HepG2 (cell line): ENCODE measurements around the gene ERF. TPM values are rescaled to one million over a fixed set of nuclear protein-coding genes. Genes with fewer than 3 reads are reported as not detected.

Experiments
- ATAC-seq: fragments of 200-7000 bp; cut with Tn5 transposase; 3 replicates; pipeline ENCODE4 v1.9.1; 2020; ENCODE audit warnings: mild to moderate bottlenecking, moderate library complexity
- BruUV-seq: library from RNA; stranded (reverse); fragments of 400-500 nt; replicated peaks from 2 replicates; lab custom pipeline; 2021; lab: Mats Ljungman, UMichigan
- CTCF ChIA-PET: fragments of 300-600 bp; formaldehyde crosslinking; extraction: SDS; loops from one replicate; lab custom pipeline; 2021; ENCODE audit warnings: low total read pairs, inconsistent platforms, low intra/inter-chr PET ratio; lab: Yijun Ruan, JAX
- POLR2A ChIA-PET: fragments of 350-600 bp; sonication (Branson Sonifier 250); formaldehyde crosslinking; loops from one replicate; lab custom pipeline; 2020; ENCODE audit warnings: antibody characterized with exemption, inconsistent platforms; lab: Yijun Ruan, JAX
- DNase-seq: peaks from one replicate; pipeline ENCODE4 v3.0.0-alpha.2; 2015; ENCODE audit warnings: low spot score
- FAIRE-seq: peaks from 3 replicates; lab custom pipeline; 2011; peaks lifted over from hg19 to GRCh38; lab: Jason Lieb, UNC
- H2AFZ ChIP-seq: one replicate; pipeline ENCODE4 v1.6.1; 2011; ENCODE audit warnings: low read length, inconsistent platforms
- H3K27ac ChIP-seq: fragments of 300-600 bp; 3 replicates; pipeline ENCODE4 v1.8.0; 2011; ENCODE audit warnings: mixed run types, mild to moderate bottlenecking, mixed read lengths, low read length, inconsistent platforms; ENCODE audit not compliant: insufficient read depth; ENCODE audit errors: extremely low read length
- H3K27me3 ChIP-seq, 2 experiments: fragments of 200-600 bp in 1 of 2; 2 replicates in 1 of 2; 3 replicates in 1 of 2; pipeline versions ENCODE4 v1.6.0 to v1.8.0; 2011; ENCODE audit warnings: low read length in 2 of 2, mild to moderate bottlenecking in 2 of 2, moderate library complexity in 2 of 2, inconsistent platforms in 1 of 2; ENCODE audit not compliant: insufficient read depth in 2 of 2, control insufficient read depth in 1 of 2
- H3K36me3 ChIP-seq, 2 experiments: fragments of 200-600 bp in 1 of 2; replicated peaks in 1 of 2; 2 replicates in 1 of 2; 3 replicates in 1 of 2; pipeline versions ENCODE4 v1.5.1 to v1.8.0; 2011; ENCODE audit warnings: low read length in 2 of 2, inconsistent platforms in 1 of 2; ENCODE audit not compliant: insufficient read depth in 2 of 2, control insufficient read depth in 1 of 2
- H3K4me1 ChIP-seq: 2 replicates; pipeline ENCODE4 v1.5.1; 2012; ENCODE audit warnings: low read length, inconsistent platforms; ENCODE audit not compliant: insufficient read depth
- H3K4me2 ChIP-seq: 2 replicates; pipeline ENCODE4 v1.6.0; 2011; ENCODE audit warnings: low read depth, low read length, inconsistent platforms
- H3K4me3 ChIP-seq, 3 experiments: fragments of 200-600 bp in 1 of 3; sonication (generic), shearing (Covaris generic) in 1 of 3; replicated peaks in 1 of 3; 2 replicates each; pipeline ENCODE4 v1.5.1; 2011 to 2016; ENCODE audit warnings: low read length in 3 of 3, inconsistent platforms in 2 of 3, low read depth in 2 of 3, mild to moderate bottlenecking in 2 of 3, control low read depth in 1 of 3, mixed read lengths in 1 of 3; ENCODE audit not compliant: insufficient read depth in 1 of 3
- H3K79me2 ChIP-seq: one replicate; pipeline ENCODE4 v1.6.1; 2011; ENCODE audit warnings: low read length, inconsistent platforms; ENCODE audit not compliant: insufficient read depth
- H3K9ac ChIP-seq: 2 replicates; pipeline ENCODE4 v1.6.0; 2011; ENCODE audit warnings: mild to moderate bottlenecking, low read depth, low read length, inconsistent platforms; ENCODE audit not compliant: insufficient read depth
- H3K9me3 ChIP-seq: 2 replicates; pipeline ENCODE4 v1.5.1; 2012; ENCODE audit warnings: mild to moderate bottlenecking, low read length
- H4K20me1 ChIP-seq: 2 replicates; pipeline ENCODE4 v1.6.0; 2011; ENCODE audit warnings: inconsistent platforms, mild to moderate bottlenecking, low read length, moderate library complexity; ENCODE audit not compliant: insufficient read depth
- CHD2 ChIP-seq: IDR thresholded peaks from 2 replicates; pipeline ENCODE4 v1.6.1; 2011; ENCODE audit warnings: low read depth, low read length, improper control_type of control experiment
- ETV5 ChIP-seq: IDR thresholded peaks from 2 replicates; pipeline ENCODE4 v1.6.1; 2018; ENCODE audit warnings: missing biosample characterization, missing genetic modification reagents, inconsistent platforms, borderline replicate concordance
- HNRNPL ChIP-seq: fragments of 200-400 bp; formaldehyde crosslinking; IDR thresholded peaks from 2 replicates; pipeline ENCODE4 v1.6.1; 2017; ENCODE audit warnings: mild to moderate bottlenecking, low read depth, low read length
- KDM4B ChIP-seq: sonication (generic); formaldehyde crosslinking; IDR thresholded peaks from 2 replicates; pipeline ENCODE4 v1.4.0; 2020; ENCODE audit warnings: missing genetic modification reagents
- MLX ChIP-seq: IDR thresholded peaks from 2 replicates; pipeline ENCODE4 v1.6.1; 2016
- POLR2AphosphoS2 ChIP-seq: IDR thresholded peaks from 2 replicates; pipeline ENCODE4 v1.6.1; 2011; ENCODE audit warnings: low read depth, low read length, improper control_type of control experiment
- RORA ChIP-seq: sonication (generic); formaldehyde crosslinking; IDR thresholded peaks from 2 replicates; pipeline ENCODE4 v1.5.0; 2020; ENCODE audit warnings: mild to moderate bottlenecking, missing genetic modification reagents, moderate library complexity
- SKIL ChIP-seq: sonication (generic); formaldehyde crosslinking; IDR thresholded peaks from 2 replicates; pipeline ENCODE4 v1.8.0; 2022; ENCODE audit warnings: missing genetic modification reagents, mild to moderate bottlenecking, moderate library complexity, borderline replicate concordance
- TARDBP ChIP-seq: sonication (generic); formaldehyde crosslinking; IDR thresholded peaks from 2 replicates; pipeline ENCODE4 v1.8.0; 2022; ENCODE audit warnings: mild to moderate bottlenecking, missing genetic modification reagents
- ZFP90 ChIP-seq: sonication (generic); formaldehyde crosslinking; IDR thresholded peaks from 2 replicates; pipeline ENCODE4 v1.8.0; 2022; ENCODE audit warnings: missing genetic modification reagents, mild to moderate bottlenecking, inconsistent platforms, borderline replicate concordance
- ZNF484 ChIP-seq: sonication (generic); formaldehyde crosslinking; IDR thresholded peaks from 2 replicates; pipeline ENCODE4 v1.5.1; 2020; ENCODE audit warnings: mild to moderate bottlenecking, low read depth, missing genetic modification reagents, borderline replicate concordance
- ZNF550 ChIP-seq: sonication (generic); formaldehyde crosslinking; IDR thresholded peaks from 2 replicates; pipeline ENCODE4 v1.4.0; 2020; ENCODE audit warnings: mild to moderate bottlenecking, missing genetic modification reagents, borderline replicate concordance
- ZNF800 ChIP-seq: sonication (generic); formaldehyde crosslinking; IDR thresholded peaks from 2 replicates; pipeline ENCODE4 v1.4.0; 2020; ENCODE audit warnings: missing genetic modification reagents
- ZZZ3 ChIP-seq: sonication (generic); formaldehyde crosslinking; IDR thresholded peaks from 2 replicates; pipeline ENCODE4 v1.4.0; 2020; ENCODE audit warnings: missing genetic modification reagents, mild to moderate bottlenecking, borderline replicate concordance
- WGBS: methylation state at CpG from one replicate; pipeline ENCODE4 v1.1.6; 2017; ENCODE audit warnings: low lambda C conversion rate; 5-methylcytosine and 5-hydroxymethylcytosine counted together
- in situ Hi-C: cut with HindIII; loops from 2 replicates; pipeline ENCODE4 v1.10.0; 2017; ENCODE audit warnings: low pct_unique_long_range_greater_than_20kb; ENCODE audit not compliant: extremely low pct_ligation_motif_present
- intact Hi-C: fragments of 100-400 bp; cut with micrococcal nuclease; formaldehyde crosslinking; loops from one replicate; pipeline ENCODE4 v1.10.0; 2022; ENCODE audit not compliant: unreplicated experiment
- polyA plus RNA-seq, 8 experiments: library from polyadenylated mRNA; depleted of rRNA in 3 of 8; stranded (reverse) in 7 of 8; unstranded in 1 of 8; fragments of >200 nt; fragmentation: Illumina TruSeq in 4 of 8; extraction: Trizol in 4 of 8; gene quantifications; 2 replicates each; pipeline versions ENCODE4 v1.2.1 to v1.2.3, GENCODE V29; 2011 to 2016; ENCODE audit warnings: low read depth in 4 of 8, missing spikeins in 1 of 8, mixed read lengths in 1 of 8; ENCODE audit not compliant: insufficient read depth in 1 of 8
- total RNA-seq, 5 experiments: library from RNA; depleted of rRNA; stranded (reverse); fragments of >200 nt; fragmentation: Illumina TruSeq; extraction: Trizol; gene quantifications; 2 replicates each; pipeline ENCODE4 v1.2.3, GENCODE V29; 2016; ENCODE audit warnings: low read depth in 1 of 5
- TF ChIP-seq, protein P1 (sequence below): sonication (generic); formaldehyde crosslinking; IDR thresholded peaks from 2 replicates; pipeline ENCODE4 v1.8.1; 2023; ENCODE audit warnings: mild to moderate bottlenecking, missing genetic modification reagents

Gene ERF
- total and polyA plus RNA-seq, 2 of the 13 experiments (the other 11 are each of a cell fraction or from before 2014, with no cell fraction given): 67.1 to 69.9 TPM

DNA sequence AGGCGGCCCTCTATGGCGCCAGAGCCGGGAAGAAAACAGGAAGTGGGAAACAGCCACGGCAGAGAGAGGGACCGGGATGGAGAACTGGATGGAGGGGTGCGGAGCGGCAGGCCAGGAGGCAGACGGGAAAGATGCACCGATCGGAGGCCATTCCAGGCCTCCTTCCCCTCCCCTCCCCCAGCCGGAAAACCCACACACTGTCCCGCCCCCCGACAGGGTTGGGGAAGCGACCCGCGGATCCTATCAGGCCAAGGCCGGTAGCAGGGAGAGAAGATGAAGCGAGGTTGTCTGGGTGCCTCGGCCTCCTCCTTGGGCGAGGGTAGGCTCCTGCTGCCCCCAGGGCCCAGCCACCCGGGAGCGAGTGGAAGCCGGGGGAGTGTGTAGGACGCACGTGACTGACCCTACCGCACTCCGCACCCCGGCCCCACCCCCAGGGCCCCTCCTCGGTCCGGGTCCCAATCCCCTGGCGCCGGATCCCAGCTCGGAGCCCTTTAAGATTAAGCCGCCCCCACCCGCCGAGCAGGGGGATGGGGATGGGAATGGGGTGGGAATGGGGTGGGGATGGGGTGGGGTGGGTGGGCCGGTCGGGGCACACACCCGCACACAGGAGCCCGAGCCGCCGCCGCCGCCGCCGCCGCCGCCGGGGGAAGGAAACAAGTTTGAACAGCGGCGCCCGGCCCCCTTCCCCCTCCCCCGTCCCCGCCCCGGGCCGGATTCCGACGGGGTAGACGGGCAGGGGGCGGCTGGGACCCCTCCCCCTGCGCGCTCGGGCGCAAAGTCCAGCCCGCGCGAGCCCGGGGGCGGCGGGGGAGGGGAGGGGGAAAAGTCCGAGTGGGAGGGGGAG, 1.5 kb downstream of the ERF start:
- ATAC-seq: peak; percentile 14
- 3% methylated on average over 16 of the region's 71 CpGs for WGBS
- intact Hi-C loops: no loop called here
- Histone ChIP-seq H2AFZ (no peak overlapping the region), H4K20me1 (peaks cover 37% of the 10 kb centered on the region), H3K4me3 (peak overlapping the region; percentile 95 to 99 (median 99)), H3K9me3 (no peaks in the 10 kb centered on the region), H3K4me2 (peak overlapping the region; percentile 98), H3K9ac (peak overlapping the region; percentile 100), H3K36me3 (peaks cover 7 to 32% of the 10 kb centered on the region in 2 experiments; a peak in 3 of 5 replicates), H3K79me2 (peaks cover 43% of the 10 kb centered on the region), H3K27me3 (no peaks in the 10 kb centered on the region; a peak in 1 of 5 replicates), H3K27ac (peak overlapping the region; percentile 100), H3K4me1 (peaks cover 58% of the 10 kb centered on the region)
- BruUV-seq: no TSS peak
- FAIRE-seq: no peak
- ChIA-PET CTCF (no interaction called here), POLR2A (interaction anchor here (0.6 to 1.5 kb wide), 5 partner anchors 9 to 42 kb away, joined by 3 to 8 read pairs (median 5); partner anchors contain the start of gene GSK3A)
- peak; percentile 59 for DNase-seq
- in situ Hi-C loops: loop anchor here (5.0 kb wide), 1 partner anchor 34 kb away; no protein-coding TSS in a partner anchor
- TF ChIP-seq ZNF484 (CRISPR knock-in tag): no peak
- TF ChIP-seq MLX (CRISPR knock-in tag): 0 out of 2 replicates have a peak, but pooled peaks have one; percentile 15
- no peak for TF ChIP-seq ZNF550 (CRISPR knock-in tag)
- no peak for TF ChIP-seq ZNF800 (CRISPR knock-in tag)
- TF ChIP-seq TARDBP (CRISPR knock-in tag): peak; percentile 5; the same call in 1 of the 2 replicates
- no peak for TF ChIP-seq POLR2AphosphoS2
- TF ChIP-seq ETV5: no peak; the same call in none of the 2 replicates
- no peak for TF ChIP-seq ZFP90 (CRISPR knock-in tag)
- TF ChIP-seq, protein P1, sequence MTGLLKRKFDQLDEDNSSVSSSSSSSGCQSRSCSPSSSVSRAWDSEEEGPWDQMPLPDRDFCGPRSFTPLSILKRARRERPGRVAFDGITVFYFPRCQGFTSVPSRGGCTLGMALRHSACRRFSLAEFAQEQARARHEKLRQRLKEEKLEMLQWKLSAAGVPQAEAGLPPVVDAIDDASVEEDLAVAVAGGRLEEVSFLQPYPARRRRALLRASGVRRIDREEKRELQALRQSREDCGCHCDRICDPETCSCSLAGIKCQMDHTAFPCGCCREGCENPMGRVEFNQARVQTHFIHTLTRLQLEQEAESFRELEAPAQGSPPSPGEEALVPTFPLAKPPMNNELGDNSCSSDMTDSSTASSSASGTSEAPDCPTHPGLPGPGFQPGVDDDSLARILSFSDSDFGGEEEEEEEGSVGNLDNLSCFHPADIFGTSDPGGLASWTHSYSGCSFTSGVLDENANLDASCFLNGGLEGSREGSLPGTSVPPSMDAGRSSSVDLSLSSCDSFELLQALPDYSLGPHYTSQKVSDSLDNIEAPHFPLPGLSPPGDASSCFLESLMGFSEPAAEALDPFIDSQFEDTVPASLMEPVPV (CRISPR knock-in tag): no peak
- no peak for TF ChIP-seq HNRNPL
- no peak for TF ChIP-seq ZZZ3 (CRISPR knock-in tag)
- peak; percentile 52; the same call in 1 of the 2 replicates for TF ChIP-seq SKIL
- no peak for TF ChIP-seq RORA
- peak; percentile 10; the same call in 1 of the 2 replicates for TF ChIP-seq CHD2
- 0 out of 2 replicates have a peak, but pooled peaks have one; percentile 32 for TF ChIP-seq KDM4B (CRISPR knock-in tag)
